Karpas-422 (cell line): ENCODE measurements around the gene VGLL4. TPM values are rescaled to one million over a fixed set of nuclear protein-coding genes. Genes with fewer than 3 reads are reported as not detected.

Experiments used
- DNase-seq: peaks from one replicate; pipeline ENCODE4 v3.0.0-alpha.2; 2015
- H2AFZ ChIP-seq: fragments of 200-600 bp; sonication (generic); 2 replicates; pipeline ENCODE4 v1.6.1; 2014; ENCODE audit warnings: antibody characterized with exemption, low read length, mixed read lengths
- H3K27ac ChIP-seq: fragments of 200-600 bp; sonication (generic); 2 replicates; pipeline ENCODE4 v1.5.1; 2014; ENCODE audit warnings: mild to moderate bottlenecking, low read length, moderate library complexity
- H3K27me3 ChIP-seq: fragments of 200-600 bp; sonication (generic); 2 replicates; pipeline ENCODE4 v1.6.1; 2014; ENCODE audit warnings: low read length, mixed read lengths
- H3K36me3 ChIP-seq: fragments of 200-600 bp; sonication (generic); 2 replicates; pipeline ENCODE4 v1.6.1; 2014; ENCODE audit warnings: low read length, mixed read lengths; ENCODE audit not compliant: insufficient read depth
- H3K4me1 ChIP-seq: fragments of 200-600 bp; sonication (generic); 2 replicates; pipeline ENCODE4 v1.6.1; 2014; ENCODE audit warnings: mild to moderate bottlenecking, low read length, mixed read lengths
- H3K4me2 ChIP-seq: fragments of 200-600 bp; sonication (generic); 2 replicates; pipeline ENCODE4 v1.6.1; 2014; ENCODE audit warnings: low read length, low read depth, mild to moderate bottlenecking; ENCODE audit not compliant: poor library complexity, severe bottlenecking
- H3K4me3 ChIP-seq: fragments of 200-600 bp; sonication (generic); 2 replicates; pipeline ENCODE4 v1.5.1; 2014; ENCODE audit warnings: mild to moderate bottlenecking, antibody characterized with exemption, low read length, mixed read lengths
- H3K79me2 ChIP-seq: fragments of 200-600 bp; sonication (generic); 2 replicates; pipeline ENCODE4 v1.6.1; 2014; ENCODE audit warnings: mild to moderate bottlenecking, low read length, mixed read lengths
- H3K9ac ChIP-seq: fragments of 200-600 bp; sonication (generic); 2 replicates; pipeline ENCODE4 v1.6.0; 2014; ENCODE audit warnings: low read length
- H3K9me2 ChIP-seq: fragments of 200-600 bp; sonication (generic), shearing (Covaris generic); replicated peaks from 2 replicates; pipeline ENCODE4 v1.6.0; 2014; ENCODE audit warnings: mild to moderate bottlenecking, low read length, moderate library complexity; ENCODE audit not compliant: insufficient read depth
- H3K9me3 ChIP-seq: fragments of 300-700, 200-600 bp; sonication (generic); 2 replicates; pipeline ENCODE4 v1.6.1; 2014; ENCODE audit warnings: low read length, mixed read lengths
- H4K20me1 ChIP-seq: fragments of 200-600 bp; sonication (generic); 2 replicates; pipeline ENCODE4 v1.6.1; 2014; ENCODE audit warnings: mild to moderate bottlenecking, antibody characterized with exemption, low read length, low read depth; ENCODE audit not compliant: insufficient read depth
- total RNA-seq: library from RNA; depleted of rRNA; stranded (reverse); fragments of >200 nt; shearing (Covaris generic); gene quantifications from 2 replicates; pipeline ENCODE4 v1.2.3, GENCODE V29; 2014; ENCODE audit warnings: low replicate concordance

The VGLL4 gene
- total RNA-seq, 1 experiment from 2014 or later: 152 TPM

DNA sequence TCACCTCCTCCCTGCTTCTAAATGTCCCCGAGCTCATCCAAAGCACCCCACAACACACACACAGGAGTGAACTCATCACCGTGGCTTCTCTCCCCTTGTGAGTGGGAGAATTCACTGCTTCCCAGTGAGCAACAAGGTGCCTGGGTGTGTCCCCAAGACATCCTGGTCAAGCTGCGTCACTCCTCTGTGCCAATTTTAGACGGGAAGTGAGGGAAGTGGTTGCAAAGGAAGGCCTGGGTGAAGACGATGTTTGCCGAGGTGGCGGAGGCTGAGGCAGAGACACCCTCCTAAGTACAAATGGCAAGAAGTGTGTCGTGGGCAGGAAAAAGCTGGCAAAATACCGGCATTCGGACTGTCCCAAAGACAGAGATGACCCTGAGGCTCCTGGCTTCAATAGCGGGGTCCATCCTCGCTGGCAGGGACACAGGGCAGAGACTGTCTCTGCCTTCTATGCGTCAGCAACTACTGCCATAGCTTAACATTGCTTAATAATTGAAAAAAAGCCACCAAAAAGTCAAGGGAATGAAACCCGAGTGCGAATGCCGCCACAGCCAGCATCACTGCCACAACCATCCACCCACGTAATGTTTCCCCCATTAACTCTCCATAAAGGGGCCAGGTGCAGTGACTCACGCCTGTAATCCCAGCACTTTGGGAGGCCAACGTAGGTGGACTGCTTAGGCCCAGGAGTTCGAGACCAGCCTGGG is 72.8 kb downstream of the VGLL4 start:
- Histone ChIP-seq H3K27me3 (no peaks in the 10 kb centered on the region), H3K4me2 (no peak overlapping the region), H2AFZ (no peak overlapping the region), H3K79me2 (peaks cover 99% of the 10 kb centered on the region), H3K4me1 (no peaks in the 10 kb centered on the region), H3K4me3 (no peak overlapping the region), H3K36me3 (peaks cover 18% of the 10 kb centered on the region), H3K9me2 (no peaks in the 10 kb centered on the region), H3K9me3 (no peaks in the 10 kb centered on the region), H4K20me1 (peaks cover 69% of the 10 kb centered on the region), H3K9ac (no peak overlapping the region), H3K27ac (no peak overlapping the region)
- DNase-seq: no peak

DNA sequence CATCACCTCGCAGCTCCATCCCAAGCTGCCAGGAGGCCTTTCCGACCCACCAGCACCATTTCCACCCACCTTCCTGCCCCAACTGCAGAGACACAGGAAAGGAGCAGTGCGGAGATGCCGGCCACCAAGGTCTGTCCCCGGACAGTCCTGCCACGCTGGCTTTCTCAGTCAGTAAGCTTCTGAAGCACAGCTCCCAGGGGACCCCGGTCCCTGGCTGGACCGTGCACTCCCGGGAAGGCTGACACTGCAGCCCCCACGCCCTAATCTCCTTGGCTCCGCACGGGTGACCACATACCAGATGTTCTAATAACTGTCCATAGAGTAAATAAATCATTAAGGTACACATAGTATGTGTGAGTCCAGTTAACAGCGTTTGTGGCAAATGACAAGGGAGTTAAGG is 73.5 kb downstream of the VGLL4 start:
- H3K4me3 ChIP-seq: no peak overlapping the region
- no peak overlapping the region for H3K4me2 ChIP-seq
- no peak overlapping the region for H2AFZ ChIP-seq
- no peaks in the 10 kb centered on the region for H3K4me1 ChIP-seq
- H3K27ac ChIP-seq: no peak overlapping the region
- H3K9ac ChIP-seq: no peak overlapping the region
- no peaks in the 10 kb centered on the region for H3K9me2 ChIP-seq
- no peaks in the 10 kb centered on the region for H3K27me3 ChIP-seq
- peaks cover 69% of the 10 kb centered on the region for H4K20me1 ChIP-seq
- DNase-seq: no peak
- peaks cover 12% of the 10 kb centered on the region for H3K36me3 ChIP-seq
- no peaks in the 10 kb centered on the region for H3K9me3 ChIP-seq
- H3K79me2 ChIP-seq: peaks cover 99% of the 10 kb centered on the region

DNA sequence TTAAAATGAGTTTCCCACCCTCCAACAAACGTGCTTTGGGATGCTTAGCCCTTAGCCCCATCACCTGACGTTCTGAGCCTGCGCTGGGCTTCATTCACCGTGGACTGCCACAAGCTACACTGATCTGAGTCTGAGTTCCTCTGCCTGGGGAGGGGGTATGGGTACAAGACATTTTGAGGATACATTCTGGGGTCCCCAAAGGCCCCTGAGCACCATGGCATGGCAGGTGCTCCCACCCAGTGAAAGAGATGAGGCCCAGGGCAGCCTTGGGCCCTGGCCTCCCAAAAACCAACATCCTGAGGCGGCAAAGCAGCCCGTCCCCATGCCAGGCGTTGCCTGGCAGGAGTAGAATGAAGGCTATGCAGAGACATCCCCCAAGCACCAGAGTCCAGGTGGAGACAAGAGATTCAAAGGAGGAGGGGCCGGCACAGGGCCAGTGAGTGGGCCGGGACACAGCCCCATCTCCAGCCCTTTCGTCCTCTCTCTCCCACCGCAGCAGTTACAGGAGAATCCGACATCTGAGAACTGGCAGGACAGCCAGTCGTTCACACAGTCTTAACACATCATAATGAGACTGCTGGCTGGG is 74.5 kb downstream of the VGLL4 start:
- H3K27me3 ChIP-seq: no peaks in the 10 kb centered on the region
- no peaks in the 10 kb centered on the region for H3K9me3 ChIP-seq
- H4K20me1 ChIP-seq: peaks cover 66% of the 10 kb centered on the region
- H3K9ac ChIP-seq: no peak overlapping the region
- H3K4me2 ChIP-seq: no peak overlapping the region
- H2AFZ ChIP-seq: no peak overlapping the region
- no peak for DNase-seq
- no peak overlapping the region for H3K4me3 ChIP-seq
- peaks cover 11% of the 10 kb centered on the region for H3K36me3 ChIP-seq
- no peaks in the 10 kb centered on the region for H3K4me1 ChIP-seq
- no peaks in the 10 kb centered on the region for H3K9me2 ChIP-seq
- H3K79me2 ChIP-seq: peaks cover 97% of the 10 kb centered on the region
- H3K27ac ChIP-seq: no peak overlapping the region

DNA sequence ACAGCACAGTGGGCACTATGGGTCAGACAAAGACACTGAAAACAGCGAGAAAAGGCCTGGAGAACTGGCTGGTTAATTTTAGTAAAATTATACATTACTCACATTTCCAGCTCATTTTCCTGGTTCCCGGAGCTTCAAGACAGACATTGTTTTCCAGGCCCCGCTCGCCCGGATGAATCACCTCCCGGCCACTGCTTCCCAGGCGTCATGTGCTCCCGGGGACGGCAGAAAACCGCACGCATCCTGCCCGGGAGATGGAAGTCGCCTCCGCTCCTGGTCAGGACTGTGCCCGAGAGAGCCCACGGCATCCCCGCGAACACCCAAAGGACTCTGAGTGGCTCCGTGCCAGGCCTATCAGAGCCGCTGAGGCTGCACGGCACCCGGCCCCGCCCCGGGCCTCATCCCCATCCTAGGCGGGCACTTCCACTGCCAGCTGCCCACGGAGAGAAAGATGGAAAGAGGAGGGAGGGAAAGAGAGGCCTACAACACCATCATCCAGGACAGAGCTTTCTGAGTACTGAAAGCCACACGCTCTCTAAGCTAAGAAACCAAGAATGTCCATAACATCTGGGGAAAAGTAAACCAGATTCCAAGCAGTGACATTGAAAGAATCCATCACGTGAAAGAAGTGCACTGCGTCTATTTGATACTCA is 75.1 kb downstream of the VGLL4 start:
- no peak overlapping the region for H3K4me2 ChIP-seq
- peaks cover 60% of the 10 kb centered on the region for H4K20me1 ChIP-seq
- no peak overlapping the region for H3K9ac ChIP-seq

DNA sequence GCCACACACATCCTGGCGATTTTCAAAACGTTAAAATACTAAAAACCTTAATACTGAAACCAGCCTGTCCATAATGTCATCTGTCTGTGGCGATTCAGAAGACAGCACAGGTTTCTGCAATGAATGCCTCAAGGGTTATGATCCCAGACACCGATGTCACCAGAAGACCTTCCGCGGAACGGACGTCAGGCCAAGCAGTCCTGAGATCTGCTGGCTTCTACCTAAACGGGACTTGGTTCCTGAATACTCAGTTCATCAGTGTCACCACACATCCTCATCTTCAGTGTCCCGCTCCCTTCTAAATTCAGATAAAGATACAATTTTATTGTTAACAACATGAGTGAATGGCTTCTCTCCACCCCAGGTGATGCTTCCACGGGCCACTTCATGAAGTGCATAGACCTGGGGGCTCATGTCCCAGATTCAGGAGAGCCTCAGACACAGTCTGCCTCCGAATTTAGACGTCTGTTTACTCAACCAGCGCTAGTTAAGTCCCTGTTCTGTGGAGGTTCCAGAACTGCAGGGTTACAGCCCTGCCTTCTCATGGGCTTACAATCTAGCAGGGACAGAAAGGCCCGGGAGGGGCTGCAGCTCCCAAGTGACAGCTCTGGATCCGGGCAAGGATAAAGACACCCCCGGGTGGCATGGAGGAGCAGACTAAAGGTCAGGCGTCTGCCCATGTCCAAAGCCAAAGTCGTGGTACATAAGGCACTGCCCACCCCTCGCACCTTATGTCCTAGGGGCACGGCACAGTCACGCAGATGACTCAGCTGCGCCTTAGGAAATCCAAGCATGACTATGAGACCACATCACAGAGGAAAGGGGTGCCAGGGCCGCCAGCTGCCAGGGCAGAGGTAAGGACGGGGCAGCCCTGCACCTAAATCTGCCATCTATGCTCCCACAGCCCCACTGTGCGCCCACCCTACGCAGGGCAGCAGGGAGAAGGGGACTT is 75.9 kb downstream of the VGLL4 start:
- H2AFZ ChIP-seq: no peak overlapping the region
- H3K9me3 ChIP-seq: no peaks in the 10 kb centered on the region
- no peaks in the 10 kb centered on the region for H3K27me3 ChIP-seq
- DNase-seq: no peak
- H3K36me3 ChIP-seq: peaks cover 9% of the 10 kb centered on the region
- no peak overlapping the region for H3K27ac ChIP-seq
- H3K9ac ChIP-seq: no peak overlapping the region
- H3K79me2 ChIP-seq: peaks cover 98% of the 10 kb centered on the region
- no peak overlapping the region for H3K4me3 ChIP-seq
- H3K4me1 ChIP-seq: no peaks in the 10 kb centered on the region
- no peak overlapping the region for H3K4me2 ChIP-seq
- H3K9me2 ChIP-seq: no peaks in the 10 kb centered on the region
- peaks cover 60% of the 10 kb centered on the region for H4K20me1 ChIP-seq

More for the DNA sequence above, 75.1 kb downstream of the VGLL4 start:
- Histone ChIP-seq H3K9me2 (no peaks in the 10 kb centered on the region), H3K27me3 (no peaks in the 10 kb centered on the region), H3K4me3 (no peak overlapping the region), H3K4me1 (no peaks in the 10 kb centered on the region), H3K79me2 (peaks cover 97% of the 10 kb centered on the region), H3K36me3 (peaks cover 11% of the 10 kb centered on the region), H2AFZ (no peak overlapping the region), H3K9me3 (no peaks in the 10 kb centered on the region), H3K27ac (no peak overlapping the region)
- DNase-seq: no peak

DNA sequence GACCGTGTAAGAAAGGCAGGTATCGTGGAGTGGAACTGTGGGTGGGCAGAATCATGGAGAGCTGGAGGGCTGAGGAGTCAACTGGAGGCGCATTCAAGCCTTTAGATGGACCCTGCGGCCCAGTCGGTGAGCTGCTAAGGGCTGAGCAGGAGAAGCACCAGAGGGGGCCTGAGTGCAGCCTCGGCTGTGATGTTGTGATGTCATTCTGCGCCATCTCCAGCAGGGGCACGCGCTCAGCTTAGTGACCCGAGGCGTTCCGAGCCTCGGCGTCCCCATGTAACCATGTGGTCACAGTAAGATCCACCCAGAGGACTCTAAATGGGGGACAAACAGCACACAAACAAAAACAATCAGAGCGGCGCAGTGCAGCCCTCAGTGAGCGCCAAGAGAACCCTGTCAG is 76.8 kb downstream of the VGLL4 start:
- Histone ChIP-seq H3K4me1 (no peaks in the 10 kb centered on the region), H4K20me1 (peaks cover 61% of the 10 kb centered on the region), H3K4me2 (no peak overlapping the region), H3K9ac (no peak overlapping the region), H3K27me3 (no peaks in the 10 kb centered on the region), H3K9me2 (no peaks in the 10 kb centered on the region), H3K36me3 (peaks cover 9% of the 10 kb centered on the region), H3K27ac (no peak overlapping the region), H2AFZ (no peak overlapping the region), H3K9me3 (no peaks in the 10 kb centered on the region), H3K4me3 (no peak overlapping the region), H3K79me2 (peaks cover 97% of the 10 kb centered on the region)
- DNase-seq: no peak

DNA sequence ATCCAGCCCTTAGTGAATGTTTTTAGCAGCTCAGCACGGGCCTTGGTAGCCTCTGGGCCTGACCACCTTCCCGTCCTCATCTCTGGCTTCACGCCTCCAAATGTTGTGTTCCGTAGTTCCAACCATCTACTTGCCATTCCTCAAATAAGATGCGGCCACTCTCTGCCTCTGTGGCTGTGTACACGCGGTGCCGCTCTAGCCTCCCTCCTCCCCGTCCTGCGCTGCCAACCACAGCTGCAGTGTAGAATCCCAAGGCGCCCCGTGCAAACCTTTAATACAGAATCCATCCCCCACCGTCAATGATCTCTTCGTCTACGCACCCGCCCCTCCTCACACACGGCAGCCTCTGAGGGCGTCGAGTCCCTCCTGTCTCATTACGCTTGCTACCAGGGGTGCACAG is 77.2 kb downstream of the VGLL4 start:
- Histone ChIP-seq H3K36me3 (peaks cover 9% of the 10 kb centered on the region), H3K79me2 (peaks cover 95% of the 10 kb centered on the region), H3K4me1 (no peaks in the 10 kb centered on the region)

DNA sequence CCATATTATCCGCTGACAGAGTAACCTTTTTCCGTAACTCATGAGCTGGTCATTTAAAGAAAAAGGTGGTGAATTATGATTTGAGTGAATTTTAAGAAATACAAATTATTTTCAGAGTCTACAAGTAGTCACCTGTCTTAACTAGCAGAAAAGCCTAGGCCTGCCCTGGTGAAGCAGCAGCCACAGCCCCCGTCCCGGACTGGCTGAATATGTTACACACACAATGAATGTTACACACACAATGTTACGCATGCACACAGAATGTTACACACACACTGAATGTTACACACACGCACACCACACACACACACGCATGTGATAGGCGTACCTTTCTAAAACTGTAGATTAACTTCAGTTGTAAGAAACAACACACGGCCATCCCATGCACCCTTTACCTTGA is 77.8 kb downstream of the VGLL4 start:
- Histone ChIP-seq H3K4me2 (no peak overlapping the region), H3K27me3 (no peaks in the 10 kb centered on the region), H3K4me1 (no peaks in the 10 kb centered on the region), H3K9me2 (no peaks in the 10 kb centered on the region), H2AFZ (no peak overlapping the region), H3K36me3 (peaks cover 9% of the 10 kb centered on the region), H3K79me2 (peaks cover 95% of the 10 kb centered on the region), H4K20me1 (peaks cover 64% of the 10 kb centered on the region), H3K9ac (no peak overlapping the region), H3K4me3 (no peak overlapping the region), H3K27ac (no peak overlapping the region), H3K9me3 (no peaks in the 10 kb centered on the region)
- DNase-seq: no peak

More for the DNA sequence above, 77.2 kb downstream of the VGLL4 start:
- no peak overlapping the region for H3K4me3 ChIP-seq
- no peak overlapping the region for H2AFZ ChIP-seq
- no peak overlapping the region for H3K4me2 ChIP-seq
- H3K27me3 ChIP-seq: no peaks in the 10 kb centered on the region
- no peaks in the 10 kb centered on the region for H3K9me3 ChIP-seq
- no peak overlapping the region for H3K9ac ChIP-seq
- H4K20me1 ChIP-seq: peaks cover 61% of the 10 kb centered on the region
- no peak for DNase-seq
- H3K9me2 ChIP-seq: no peaks in the 10 kb centered on the region
- no peak overlapping the region for H3K27ac ChIP-seq
